Hepatocyte (in vitro differentiated cells): ENCODE data around the gene DTNA. TPM values are rescaled to one million over a fixed set of nuclear protein-coding genes. Genes with fewer than 3 reads are reported as not detected.

Source experiments
- DNase-seq: peaks from one replicate; pipeline ENCODE4 v3.0.0-alpha.2; 2016; ENCODE audit warnings: low spot score
- H2AFZ ChIP-seq: fragments of 200-600 bp; sonication (generic); 2 replicates; pipeline ENCODE4 v1.6.0; 2016; ENCODE audit warnings: antibody characterized with exemption, mild to moderate bottlenecking
- H3K27ac ChIP-seq: fragments of 200-600 bp; sonication (generic); 2 replicates; pipeline ENCODE4 v1.5.1; 2016; ENCODE audit warnings: mild to moderate bottlenecking
- H3K27me3 ChIP-seq: fragments of 200-600 bp; sonication (generic); 2 replicates; pipeline ENCODE4 v1.6.1; 2016
- H3K36me3 ChIP-seq: fragments of 200-600 bp; sonication (generic); replicated peaks from 2 replicates; pipeline ENCODE4 v1.5.1; 2016; ENCODE audit warnings: low read depth; ENCODE audit not compliant: insufficient read depth
- H3K4me1 ChIP-seq: fragments of 200-600 bp; sonication (generic); 2 replicates; pipeline ENCODE4 v1.5.1; 2016; ENCODE audit warnings: mild to moderate bottlenecking, moderate library complexity; ENCODE audit not compliant: insufficient read depth
- H3K4me2 ChIP-seq: fragments of 200-600 bp; sonication (generic); 2 replicates; pipeline ENCODE4 v1.6.0; 2016
- H3K4me3 ChIP-seq: fragments of 200-600 bp; sonication (generic); 2 replicates; pipeline ENCODE4 v1.5.1; 2016; ENCODE audit warnings: mild to moderate bottlenecking
- H3K79me2 ChIP-seq: fragments of 200-600 bp; sonication (generic); 2 replicates; pipeline ENCODE4 v1.6.0; 2017; ENCODE audit warnings: mild to moderate bottlenecking
- H3K9me2 ChIP-seq: fragments of 200-600 bp; sonication (generic); replicated peaks from 2 replicates; pipeline ENCODE4 v1.6.0; 2017; ENCODE audit warnings: mild to moderate bottlenecking; ENCODE audit not compliant: insufficient read depth
- H3K9me3 ChIP-seq: fragments of 200-600 bp; sonication (generic); 2 replicates; pipeline ENCODE4 v1.5.1; 2016; ENCODE audit warnings: low read depth, mild to moderate bottlenecking
- H4K20me1 ChIP-seq: fragments of 200-600 bp; sonication (generic); 2 replicates; pipeline ENCODE4 v1.6.0; 2016; ENCODE audit warnings: mild to moderate bottlenecking; ENCODE audit not compliant: insufficient read depth, poor library complexity, severe bottlenecking
- EZH2 ChIP-seq: fragments of 200-600 bp; sonication (generic); IDR thresholded peaks from 2 replicates; pipeline ENCODE4 v1.6.1; 2016; ENCODE audit warnings: antibody characterized with exemption, mild to moderate bottlenecking, borderline replicate concordance
- EZH2phosphoT487 ChIP-seq: fragments of 200-600 bp; sonication (generic); IDR thresholded peaks from one replicate; pipeline ENCODE4 v1.6.1; 2018; ENCODE audit warnings: antibody characterized with exemption, mild to moderate bottlenecking, low read depth, moderate library complexity; ENCODE audit not compliant: unreplicated experiment, severe bottlenecking
- WGBS: methylation state at CpG from one replicate; pipeline ENCODE4 v1.1.6; 2016; ENCODE audit warnings: low lambda C conversion rate; ENCODE audit errors: missing lambda C conversion rate; 5-methylcytosine and 5-hydroxymethylcytosine counted together
- polyA plus RNA-seq: library from polyadenylated mRNA; unstranded; fragments of >200 nt; fragmentation: Nextera tagmentation; extraction: Ambion mirVana; gene quantifications from 2 replicates; pipeline ENCODE4 v1.2.1, GENCODE V29; 2016
- total RNA-seq: library from RNA; depleted of rRNA; stranded (reverse); fragments of >200 nt; gene quantifications from 2 replicates; pipeline ENCODE4 v1.2.3, GENCODE V29; 2014
- TF ChIP-seq, protein P1 (sequence below): fragments of 200-600 bp; sonication (generic); IDR thresholded peaks from 2 replicates; pipeline ENCODE4 v1.5.1; 2016; ENCODE audit warnings: antibody characterized with exemption, mild to moderate bottlenecking; ENCODE audit not compliant: poor library complexity

Gene DTNA
- total and polyA plus RNA-seq, 2 experiments from 2014 or later: 18.3 to 34.0 TPM

DNA sequence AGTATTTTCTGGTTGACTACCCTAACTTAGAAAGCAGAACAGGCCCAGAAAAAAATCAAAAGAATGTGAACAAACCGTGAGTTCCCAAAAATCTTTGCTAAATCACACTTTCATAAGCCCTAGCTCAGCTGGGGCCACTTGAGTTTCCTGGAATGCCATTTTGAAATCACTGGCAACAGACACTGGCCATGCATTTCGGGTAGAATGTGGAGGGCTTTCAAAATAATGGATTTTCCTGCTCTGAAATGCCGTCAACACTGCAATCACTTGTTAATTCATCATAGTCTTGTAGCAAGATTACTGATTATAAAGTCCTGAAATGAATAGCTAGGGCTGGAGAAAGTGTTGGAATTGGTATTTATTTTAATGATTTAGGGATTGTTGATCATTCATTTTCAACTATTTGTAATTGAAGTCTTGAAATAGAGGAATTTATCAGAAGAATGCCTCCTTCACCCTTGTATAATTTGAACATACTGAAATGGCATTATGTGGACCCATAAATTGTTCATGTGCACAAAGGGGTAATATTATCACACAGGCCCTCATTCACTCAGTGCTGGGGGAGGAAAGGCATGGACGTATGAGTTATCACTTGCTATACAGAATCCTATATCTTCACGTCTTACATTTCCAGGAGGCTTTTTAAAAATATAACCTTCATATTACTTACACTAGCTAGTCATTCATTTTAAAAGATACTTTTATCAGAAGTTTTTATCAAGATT is 134.8 kb downstream of the DTNA start:
- Histone ChIP-seq H3K4me2 (no peak overlapping the region), H3K27me3 (no peaks in the 10 kb centered on the region), H3K9me2 (no peaks in the 10 kb centered on the region), H3K4me1 (no peaks in the 10 kb centered on the region), H3K27ac (no peak overlapping the region), H3K4me3 (no peak overlapping the region), H3K36me3 (no peaks in the 10 kb centered on the region), H3K79me2 (no peaks in the 10 kb centered on the region), H2AFZ (no peak overlapping the region), H3K9me3 (no peaks in the 10 kb centered on the region), H4K20me1 (no peaks in the 10 kb centered on the region)
- DNase-seq: no peak
- 89% methylated on average over 5 of the region's 5 CpGs for WGBS
- TF ChIP-seq EZH2: no peak
- no peak for TF ChIP-seq EZH2phosphoT487
- TF ChIP-seq, protein P1, sequence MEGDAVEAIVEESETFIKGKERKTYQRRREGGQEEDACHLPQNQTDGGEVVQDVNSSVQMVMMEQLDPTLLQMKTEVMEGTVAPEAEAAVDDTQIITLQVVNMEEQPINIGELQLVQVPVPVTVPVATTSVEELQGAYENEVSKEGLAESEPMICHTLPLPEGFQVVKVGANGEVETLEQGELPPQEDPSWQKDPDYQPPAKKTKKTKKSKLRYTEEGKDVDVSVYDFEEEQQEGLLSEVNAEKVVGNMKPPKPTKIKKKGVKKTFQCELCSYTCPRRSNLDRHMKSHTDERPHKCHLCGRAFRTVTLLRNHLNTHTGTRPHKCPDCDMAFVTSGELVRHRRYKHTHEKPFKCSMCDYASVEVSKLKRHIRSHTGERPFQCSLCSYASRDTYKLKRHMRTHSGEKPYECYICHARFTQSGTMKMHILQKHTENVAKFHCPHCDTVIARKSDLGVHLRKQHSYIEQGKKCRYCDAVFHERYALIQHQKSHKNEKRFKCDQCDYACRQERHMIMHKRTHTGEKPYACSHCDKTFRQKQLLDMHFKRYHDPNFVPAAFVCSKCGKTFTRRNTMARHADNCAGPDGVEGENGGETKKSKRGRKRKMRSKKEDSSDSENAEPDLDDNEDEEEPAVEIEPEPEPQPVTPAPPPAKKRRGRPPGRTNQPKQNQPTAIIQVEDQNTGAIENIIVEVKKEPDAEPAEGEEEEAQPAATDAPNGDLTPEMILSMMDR: no peak

- Histone ChIP-seq H4K20me1 (no peaks in the 10 kb centered on the region), H3K4me3 (no peak overlapping the region), H3K79me2 (no peaks in the 10 kb centered on the region), H3K9me2 (no peaks in the 10 kb centered on the region), H3K4me1 (no peaks in the 10 kb centered on the region), H3K9me3 (no peaks in the 10 kb centered on the region), H3K36me3 (no peaks in the 10 kb centered on the region), H3K27ac (no peak overlapping the region), H2AFZ (no peak overlapping the region), H3K4me2 (no peak overlapping the region), H3K27me3 (no peaks in the 10 kb centered on the region)
- DNase-seq: no peak
- TF ChIP-seq EZH2: no peak
- TF ChIP-seq, protein P1: no peak
- no peak for TF ChIP-seq EZH2phosphoT487
Measured at GRCh38 chr18:34847408-34847807, 137.3 kb downstream of the DTNA start.

GRCh38 chr18:34848156-34848555 is 138.1 kb downstream of the DTNA start:
- H4K20me1 ChIP-seq: no peaks in the 10 kb centered on the region
- DNase-seq: no peak
- H3K9me3 ChIP-seq: no peaks in the 10 kb centered on the region
- no peak overlapping the region for H3K4me3 ChIP-seq
- H3K4me2 ChIP-seq: no peak overlapping the region
- H3K36me3 ChIP-seq: no peaks in the 10 kb centered on the region
- H3K79me2 ChIP-seq: no peaks in the 10 kb centered on the region
- H2AFZ ChIP-seq: no peak overlapping the region
- TF ChIP-seq, protein P1: no peak
- TF ChIP-seq EZH2phosphoT487: no peak
- no peak for TF ChIP-seq EZH2
- 56% methylated on average over 5 of the region's 5 CpGs for WGBS
- no peak overlapping the region for H3K27ac ChIP-seq
- H3K27me3 ChIP-seq: no peaks in the 10 kb centered on the region
- no peaks in the 10 kb centered on the region for H3K4me1 ChIP-seq
- H3K9me2 ChIP-seq: no peaks in the 10 kb centered on the region

GRCh38 chr18:34848695-34849094 is 138.6 kb downstream of the DTNA start:
- Histone ChIP-seq H2AFZ (no peak overlapping the region), H3K27ac (no peak overlapping the region), H3K4me1 (no peaks in the 10 kb centered on the region), H3K9me2 (no peaks in the 10 kb centered on the region), H4K20me1 (no peaks in the 10 kb centered on the region), H3K4me3 (no peak overlapping the region), H3K27me3 (no peaks in the 10 kb centered on the region), H3K9me3 (no peaks in the 10 kb centered on the region), H3K79me2 (no peaks in the 10 kb centered on the region), H3K36me3 (no peaks in the 10 kb centered on the region), H3K4me2 (no peak overlapping the region)
- WGBS: 83% methylated on average over 3 of the region's 3 CpGs
- TF ChIP-seq EZH2 (no peak), EZH2phosphoT487 (no peak)
- TF ChIP-seq, protein P1: no peak
- no peak for DNase-seq
